Suprapubic skin (tissue), 4 donors: Measurements from ENCODE around the gene NELL1. TPM values are rescaled to one million over a fixed set of nuclear protein-coding genes. Genes with fewer than 3 reads are reported as not detected.

Source experiments
- DNase-seq, 2 donors: peaks; one replicate each; pipeline ENCODE4 v3.0.0-alpha.2; 2019; ENCODE audit warnings: low spot score in 2 of 2
- H3K27ac ChIP-seq: fragments of 200-600 bp; sonication (generic); one replicate; pipeline ENCODE4 v1.5.1; 2019
- H3K27me3 ChIP-seq: fragments of 200-600 bp; sonication (generic); one replicate; pipeline ENCODE4 v1.5.1; 2019
- H3K36me3 ChIP-seq: fragments of 200-600 bp; sonication (generic); one replicate; pipeline ENCODE4 v1.5.1; 2019
- H3K4me1 ChIP-seq: fragments of 200-600 bp; sonication (generic); one replicate; pipeline ENCODE4 v1.5.1; 2019
- H3K4me3 ChIP-seq: fragments of 200-600 bp; sonication (generic); one replicate; pipeline ENCODE4 v1.5.1; 2019; ENCODE audit warnings: mild to moderate bottlenecking
- H3K9me3 ChIP-seq: fragments of 200-600 bp; sonication (generic); one replicate; pipeline ENCODE4 v1.5.1; 2019
- EP300 ChIP-seq: sonication (generic); formaldehyde crosslinking; IDR thresholded peaks from one replicate; pipeline ENCODE4 v1.6.1; 2017; ENCODE audit warnings: antibody characterized with exemption
- POLR2A ChIP-seq, 2 donors: fragments of 450-650 bp; IDR thresholded peaks; one replicate each; pipeline ENCODE4 v1.6.1; 2017; ENCODE audit warnings: antibody characterized with exemption in 2 of 2, mild to moderate bottlenecking in 2 of 2, moderate library complexity in 2 of 2
- POLR2AphosphoS5 ChIP-seq, 3 donors: sonication (generic); formaldehyde crosslinking; IDR thresholded peaks; one replicate each; pipeline ENCODE4 v1.6.1; 2017; ENCODE audit warnings: antibody characterized with exemption in 3 of 3
- WGBS: methylation state at CpG from one replicate; pipeline ENCODE4 v1.1.5; 2018; 5-methylcytosine and 5-hydroxymethylcytosine counted together
- total RNA-seq, 4 donors: library from RNA; depleted of rRNA; stranded (reverse); fragments of >200 nt; gene quantifications; one replicate each; pipeline ENCODE4 v1.1.0, GENCODE V29; 2016
- TF ChIP-seq, protein P1 (sequence below), 2 donors: fragments of 200-600 bp in 1 of 2; fragments of 450-650 bp in 1 of 2; sonication (generic) in 1 of 2; IDR thresholded peaks; one replicate each; pipeline ENCODE4 v1.5.1; 2016 to 2019; ENCODE audit warnings: antibody characterized with exemption in 2 of 2, mild to moderate bottlenecking in 1 of 2, moderate library complexity in 1 of 2

Gene NELL1
- total RNA-seq, 4 donors from 2014 or later, result 0.18 to 3.9 TPM; not detected in 2

DNA sequence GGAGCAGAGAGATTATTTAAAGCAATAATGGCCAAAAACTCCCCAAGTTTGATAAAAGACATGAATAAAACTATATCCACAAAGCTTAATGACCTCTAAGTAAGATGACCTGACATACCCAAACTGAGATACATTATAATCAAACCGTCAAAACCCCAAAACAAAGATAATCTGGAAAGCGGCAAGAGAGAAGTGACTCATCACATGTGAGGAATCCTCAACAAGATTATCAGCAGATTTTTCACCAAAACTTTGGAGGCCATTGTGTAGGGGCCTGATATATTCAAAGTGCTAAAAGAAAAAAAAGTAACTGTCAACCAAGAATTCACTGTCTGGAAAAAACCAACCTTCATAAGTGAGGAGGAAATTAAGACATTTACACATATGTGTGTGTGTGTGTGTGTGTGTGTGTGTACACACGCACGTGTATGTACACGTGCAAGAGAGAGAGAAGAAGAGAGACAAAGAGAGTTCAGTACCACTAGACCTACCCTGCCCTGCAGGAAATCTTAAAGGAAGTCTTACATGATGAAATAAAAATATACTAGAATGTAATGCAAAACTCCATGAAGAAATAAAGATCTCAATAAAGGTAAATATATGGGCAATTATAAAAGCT is 752.4 kb downstream of the NELL1 start:
- Histone ChIP-seq H3K4me1 (no peaks in the 10 kb centered on the region), H3K9me3 (no peaks in the 10 kb centered on the region), H3K4me3 (no peak overlapping the region), H3K36me3 (no peaks in the 10 kb centered on the region), H3K27me3 (no peaks in the 10 kb centered on the region), H3K27ac (no peak overlapping the region)
- WGBS, result 71% methylated on average over 5 of the region's 5 CpGs
- DNase-seq, result no peak
- TF ChIP-seq, protein P1, sequence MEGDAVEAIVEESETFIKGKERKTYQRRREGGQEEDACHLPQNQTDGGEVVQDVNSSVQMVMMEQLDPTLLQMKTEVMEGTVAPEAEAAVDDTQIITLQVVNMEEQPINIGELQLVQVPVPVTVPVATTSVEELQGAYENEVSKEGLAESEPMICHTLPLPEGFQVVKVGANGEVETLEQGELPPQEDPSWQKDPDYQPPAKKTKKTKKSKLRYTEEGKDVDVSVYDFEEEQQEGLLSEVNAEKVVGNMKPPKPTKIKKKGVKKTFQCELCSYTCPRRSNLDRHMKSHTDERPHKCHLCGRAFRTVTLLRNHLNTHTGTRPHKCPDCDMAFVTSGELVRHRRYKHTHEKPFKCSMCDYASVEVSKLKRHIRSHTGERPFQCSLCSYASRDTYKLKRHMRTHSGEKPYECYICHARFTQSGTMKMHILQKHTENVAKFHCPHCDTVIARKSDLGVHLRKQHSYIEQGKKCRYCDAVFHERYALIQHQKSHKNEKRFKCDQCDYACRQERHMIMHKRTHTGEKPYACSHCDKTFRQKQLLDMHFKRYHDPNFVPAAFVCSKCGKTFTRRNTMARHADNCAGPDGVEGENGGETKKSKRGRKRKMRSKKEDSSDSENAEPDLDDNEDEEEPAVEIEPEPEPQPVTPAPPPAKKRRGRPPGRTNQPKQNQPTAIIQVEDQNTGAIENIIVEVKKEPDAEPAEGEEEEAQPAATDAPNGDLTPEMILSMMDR (IDR thresholded peaks at IDR 0.05), result no peak
- no peak for TF ChIP-seq POLR2A (IDR thresholded peaks at IDR 0.05)
- no peak for TF ChIP-seq POLR2AphosphoS5 (IDR thresholded peaks at IDR 0.05)
- TF ChIP-seq EP300, result no peak

DNA sequence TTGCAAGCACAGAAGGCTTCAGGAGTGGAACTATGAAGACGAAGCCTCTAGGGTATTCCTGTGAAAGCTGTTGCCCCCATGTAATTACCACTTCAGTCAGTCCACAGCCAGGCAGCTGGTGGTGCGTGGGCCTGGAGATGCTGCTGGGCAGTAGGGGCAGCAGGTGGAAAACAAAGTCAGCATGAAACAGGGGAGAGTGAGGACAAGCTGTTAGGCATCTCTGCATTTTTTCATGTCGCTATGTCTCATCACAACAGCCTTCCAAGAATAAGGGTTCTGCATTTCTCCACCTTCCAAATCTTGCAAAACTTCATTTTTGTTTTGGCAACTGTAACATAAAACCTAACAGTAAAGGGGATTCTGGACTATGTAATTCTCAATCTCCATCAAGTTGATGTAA is 757.5 kb downstream of the NELL1 start:
- 74% methylated on average over 3 of the region's 3 CpGs for WGBS
- Histone ChIP-seq H3K27ac (no peak overlapping the region), H3K27me3 (no peaks in the 10 kb centered on the region), H3K36me3 (no peaks in the 10 kb centered on the region), H3K4me3 (no peak overlapping the region), H3K4me1 (no peaks in the 10 kb centered on the region), H3K9me3 (no peaks in the 10 kb centered on the region)
- TF ChIP-seq, protein P1 (IDR thresholded peaks at IDR 0.05), result no peak
- TF ChIP-seq EP300 (no peak), POLR2A (IDR thresholded peaks at IDR 0.05) (no peak), POLR2AphosphoS5 (IDR thresholded peaks at IDR 0.05) (no peak)
- no peak for DNase-seq

DNA sequence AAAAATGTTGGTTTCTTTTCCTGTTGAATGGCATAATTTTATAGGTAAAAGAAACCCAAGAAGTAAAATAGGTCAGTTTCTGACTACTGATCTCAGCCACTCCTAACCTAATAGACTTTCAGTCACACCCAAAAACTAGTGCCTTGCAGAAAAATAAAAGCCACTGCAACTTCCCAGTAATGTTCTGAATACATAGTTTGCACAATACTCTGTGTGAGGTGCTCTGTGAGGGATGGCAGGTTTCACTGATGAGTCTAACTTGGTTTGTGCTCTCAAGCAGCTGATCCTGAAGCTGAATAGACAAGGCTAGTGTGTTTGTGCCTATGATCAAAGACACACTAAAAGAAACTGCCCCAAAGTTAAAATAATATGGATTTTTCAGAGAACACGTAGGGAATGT is 758.3 kb downstream of the NELL1 start:
- Histone ChIP-seq H3K4me3 (no peak overlapping the region), H3K27ac (no peak overlapping the region), H3K36me3 (no peaks in the 10 kb centered on the region), H3K9me3 (no peaks in the 10 kb centered on the region), H3K4me1 (no peaks in the 10 kb centered on the region), H3K27me3 (no peaks in the 10 kb centered on the region)
- 51% methylated on average over 1 of the region's 1 CpG for WGBS
- no peak for TF ChIP-seq POLR2A (IDR thresholded peaks at IDR 0.05)
- TF ChIP-seq, protein P1 (IDR thresholded peaks at IDR 0.05), result no peak
- TF ChIP-seq EP300, result no peak
- TF ChIP-seq POLR2AphosphoS5 (IDR thresholded peaks at IDR 0.05), result no peak
- no peak for DNase-seq

DNA sequence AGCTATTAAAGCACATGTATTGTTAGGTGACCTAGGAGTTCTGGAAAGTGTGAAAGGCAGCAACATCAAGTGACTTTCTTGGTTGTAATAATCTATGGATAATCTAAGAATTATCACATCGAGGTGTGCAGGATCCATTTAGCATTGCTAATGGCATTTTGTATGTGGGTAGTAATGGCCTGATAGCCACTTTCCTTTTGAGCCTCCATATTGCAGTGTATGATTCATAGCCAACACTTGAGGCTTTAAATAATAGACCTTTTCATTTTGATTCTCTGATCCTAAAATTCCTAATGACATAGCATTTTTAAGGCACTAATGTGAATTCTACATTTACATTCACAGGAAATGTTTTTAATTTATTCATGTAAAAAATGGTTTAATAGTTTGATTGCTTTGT is 759.4 kb downstream of the NELL1 start:
- Histone ChIP-seq H3K4me1 (no peaks in the 10 kb centered on the region), H3K9me3 (no peaks in the 10 kb centered on the region), H3K27ac (no peak overlapping the region), H3K27me3 (no peaks in the 10 kb centered on the region), H3K36me3 (no peaks in the 10 kb centered on the region), H3K4me3 (no peak overlapping the region)
- TF ChIP-seq POLR2A (IDR thresholded peaks at IDR 0.05), result no peak
- WGBS, result 77% methylated on average over 1 of the region's 1 CpG
- no peak for DNase-seq

DNA sequence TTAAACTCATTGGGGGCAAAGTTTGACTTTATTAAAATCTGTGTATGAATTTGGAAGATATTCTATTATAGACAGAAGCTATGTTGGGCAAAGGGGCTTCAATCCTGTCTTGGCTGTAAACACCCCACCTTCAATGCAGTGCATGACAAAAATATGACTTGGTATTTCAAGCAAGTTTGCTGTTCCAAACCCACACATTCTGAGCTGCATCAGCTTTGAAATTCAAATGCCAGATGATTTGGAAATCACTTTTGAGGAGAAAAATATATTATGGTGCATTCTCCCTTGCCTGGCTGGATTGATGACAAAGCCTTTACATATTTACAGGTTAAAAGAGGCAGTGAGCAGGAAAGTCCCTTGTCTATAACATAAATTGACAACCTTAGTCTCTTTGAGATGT is 760.0 kb downstream of the NELL1 start:
- DNase-seq, result no peak
- Histone ChIP-seq H3K4me1 (no peaks in the 10 kb centered on the region), H3K36me3 (no peaks in the 10 kb centered on the region), H3K27me3 (no peaks in the 10 kb centered on the region), H3K4me3 (no peak overlapping the region), H3K9me3 (no peaks in the 10 kb centered on the region), H3K27ac (no peak overlapping the region)
- TF ChIP-seq EP300, result no peak
- TF ChIP-seq POLR2A (IDR thresholded peaks at IDR 0.05), result no peak
- TF ChIP-seq POLR2AphosphoS5 (IDR thresholded peaks at IDR 0.05), result no peak
- TF ChIP-seq, protein P1 (IDR thresholded peaks at IDR 0.05), result no peak

DNA sequence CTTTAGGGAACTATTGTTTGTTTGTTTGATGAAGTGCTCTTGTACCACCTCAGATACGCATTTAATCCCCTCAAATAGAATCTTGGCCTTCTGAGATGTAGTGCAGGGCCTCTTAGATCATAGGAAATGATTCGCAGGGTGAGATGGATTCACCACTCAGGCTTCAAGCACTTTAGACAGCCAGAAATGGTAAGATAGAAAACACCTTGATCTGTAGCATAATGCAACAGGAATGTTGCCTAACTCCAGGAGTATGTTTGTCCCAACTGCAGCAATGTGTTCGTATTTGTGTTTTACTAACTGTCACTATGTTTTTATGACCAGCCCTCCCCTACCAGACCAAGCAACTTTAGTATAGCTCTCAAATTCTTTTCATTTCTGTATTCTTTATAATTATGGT is 761.2 kb downstream of the NELL1 start:
- H3K27ac ChIP-seq, result no peak overlapping the region
- no peaks in the 10 kb centered on the region for H3K4me1 ChIP-seq
- TF ChIP-seq POLR2AphosphoS5 (IDR thresholded peaks at IDR 0.05) (no peak), EP300 (no peak), POLR2A (IDR thresholded peaks at IDR 0.05) (no peak)
- TF ChIP-seq, protein P1 (IDR thresholded peaks at IDR 0.05), result no peak
- H3K4me3 ChIP-seq, result no peak overlapping the region
- WGBS, result 82% methylated on average over 3 of the region's 3 CpGs
- H3K36me3 ChIP-seq, result no peaks in the 10 kb centered on the region
- DNase-seq, result no peak
- no peaks in the 10 kb centered on the region for H3K9me3 ChIP-seq
- H3K27me3 ChIP-seq, result no peaks in the 10 kb centered on the region
